ENCODE data around the gene LST1.

Gene LST1

GRCh38 chr6:31573239-31574105 lies 12.6 kb upstream of the LST1 start:
- H3K4me3 ChIP-seq (ENCODE audit: low read length) = no peak overlapping the region
- DNase-seq (ENCODE audit: low read depth) = no peak
- TF ChIP-seq CTCF (conservative IDR thresholded peaks at IDR 0.05; ENCODE audit: low read length) = no peak

GRCh38 chr6:31574106-31575061 lies 11.7 kb upstream of the LST1 start:
- DNase-seq (ENCODE audit: low read depth) = no peak
- no peak overlapping the region for H3K4me3 ChIP-seq (ENCODE audit: low read length)
- no peak for TF ChIP-seq CTCF (conservative IDR thresholded peaks at IDR 0.05; ENCODE audit: low read length)

GRCh38 chr6:31575335-31575901 lies 10.7 kb upstream of the LST1 start, which contains the start of gene TNF:
Gene TNF, plus strand, starts transcription at chr6:31575565. Its CDS starts 177 bp downstream, at chr6:31575742.
- DNase-seq (ENCODE audit: low read depth) = no peak
- no peak within 1 kb of the TSS for H3K4me3 ChIP-seq (ENCODE audit: low read length)

GRCh38 chr6:31575952-31576685 lies 10.0 kb upstream of the LST1 start:
- H3K4me3 ChIP-seq (ENCODE audit: low read length) = no peak overlapping the region
- DNase-seq (ENCODE audit: low read depth) = no peak
- TF ChIP-seq CTCF (conservative IDR thresholded peaks at IDR 0.05; ENCODE audit: low read length) = no peak

More at GRCh38 chr6:31575335-31575901, 10.7 kb upstream of the LST1 start, which contains the start of gene TNF:
- TF ChIP-seq CTCF (conservative IDR thresholded peaks at IDR 0.05; ENCODE audit: low read length) = no peak

- DNase-seq (ENCODE audit: low read depth) = no peak
- TF ChIP-seq CTCF (conservative IDR thresholded peaks at IDR 0.05; ENCODE audit: low read length) = no peak
- no peak overlapping the region for H3K4me3 ChIP-seq (ENCODE audit: low read length)
Measured at GRCh38 chr6:31576897-31577578, 9.0 kb upstream of the LST1 start.

- no peak for DNase-seq (ENCODE audit: low read depth)
- H3K4me3 ChIP-seq (ENCODE audit: low read length) = no peak overlapping the region
- no peak for TF ChIP-seq CTCF (conservative IDR thresholded peaks at IDR 0.05; ENCODE audit: low read length)
Measured at GRCh38 chr6:31577579-31577966, 8.5 kb upstream of the LST1 start.

Measured in AG10803 (cell line).